Measurements from ENCODE around the gene COL9A1. TPM values are rescaled to one million over a fixed set of nuclear protein-coding genes. Genes with fewer than 3 reads are reported as not detected.

COL9A1 gene
- total and polyA plus RNA-seq, 2 of the 4 experiments (the other 2 are of a cell fraction) = not detected

DNA sequence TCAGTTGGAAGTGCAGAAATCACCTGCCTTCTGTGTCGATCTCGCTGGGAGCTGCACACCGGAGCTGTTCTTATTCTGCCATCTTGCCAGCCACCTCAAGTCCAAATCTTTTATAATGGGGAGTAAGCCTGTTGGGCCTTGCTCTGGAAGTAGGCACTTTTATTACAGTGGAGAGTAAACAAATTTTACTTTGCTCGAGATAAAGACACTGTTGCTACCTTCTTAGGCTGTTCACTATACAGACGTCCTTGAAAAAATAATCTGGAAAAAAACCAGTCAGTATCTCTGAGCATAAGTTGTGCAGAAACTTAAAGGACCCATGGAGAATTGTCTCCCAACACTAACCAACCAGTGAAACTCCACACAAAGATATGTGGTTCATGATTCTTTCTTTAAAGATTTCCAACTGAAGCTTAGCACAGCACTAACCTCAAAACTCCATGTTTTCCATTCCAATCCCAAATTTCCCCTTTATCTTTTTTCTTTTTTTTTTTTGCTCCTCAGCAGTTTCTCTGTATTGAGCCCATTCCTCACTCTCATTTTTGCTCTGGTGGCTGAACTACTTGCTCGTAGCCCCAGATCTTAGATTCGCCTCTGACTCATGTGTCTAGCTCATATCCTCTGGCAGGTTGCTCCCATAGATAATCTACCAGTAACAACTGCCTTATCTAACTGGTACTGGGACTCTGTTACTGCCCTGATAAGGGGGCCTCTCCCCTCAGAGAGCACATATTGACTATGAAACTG is 34.3 kb upstream of the COL9A1 start:
- Histone ChIP-seq H3K27ac (ENCODE audit: insufficient read depth, low read length) (no peak overlapping the region), H2AK5ac (ENCODE audit: low read depth, low read length) (no peak overlapping the region), H3K4me2 (ENCODE audit: low read depth, low read length) (no peak overlapping the region), H3K23ac (ENCODE audit: low read depth, low read length) (no peak overlapping the region), H3K9me1 (ENCODE audit: insufficient read depth, low read length) (no peaks in the 10 kb centered on the region), H3K4me1 (ENCODE audit: control insufficient read depth, insufficient read depth, low read length) (no peaks in the 10 kb centered on the region), H3K56ac (ENCODE audit: extremely low read depth, insufficient read depth, low read length) (no peak overlapping the region), H3K14ac (replicated peaks; ENCODE audit: low read depth, low read length) (no peak overlapping the region), H3K9me3 (ENCODE audit: control insufficient read depth, insufficient read depth, low read length) (no peaks in the 10 kb centered on the region), H2BK15ac (ENCODE audit: low read depth, low read length) (no peak overlapping the region), H3K4me3 (ENCODE audit: insufficient read depth, low read depth, low read length) (no peak overlapping the region), H2AFZ (replicated peaks; ENCODE audit: low read length, poor library complexity) (no peak overlapping the region), H3K36me3 (ENCODE audit: control insufficient read depth, insufficient read depth, low read length) (no peaks in the 10 kb centered on the region), H2AK9ac (replicated peaks; ENCODE audit: low read depth, low read length, poor library complexity) (no peak overlapping the region), H3K9ac (ENCODE audit: low read depth, low read length) (no peak overlapping the region), H2BK20ac (ENCODE audit: low read depth, low read length) (no peak overlapping the region), H3K79me1 (ENCODE audit: low read depth in 1 of 2, low read length in 2 of 2) (no peaks in the 10 kb centered on the region), H3K18ac (ENCODE audit: low read depth, low read length) (no peak overlapping the region), H4K8ac (ENCODE audit: low read depth in 2 of 2, low read length in 2 of 2) (no peak overlapping the region), H4K91ac (ENCODE audit: insufficient read depth, low read depth, low read length) (no peak overlapping the region), H2BK120ac (ENCODE audit: low read depth, low read length) (no peak overlapping the region), H3K27me3 (ENCODE audit: control insufficient read depth, insufficient read depth, low read length) (no peaks in the 10 kb centered on the region), H2BK5ac (ENCODE audit: low read depth, low read length, poor library complexity, severe bottlenecking) (no peak overlapping the region), H4K20me1 (ENCODE audit: insufficient read depth, low read length) (no peaks in the 10 kb centered on the region), H4K5ac (ENCODE audit: low read depth, low read length) (no peak overlapping the region), H3K4ac (ENCODE audit: low read depth, low read length) (no peak overlapping the region)
- no peak for ATAC-seq (ENCODE audit: low read depth)
- dilution Hi-C loops (cut with HindIII; ENCODE audit: low sequenced_read_pairs, unreplicated experiment) = no loop called here
- 60% methylated on average over 1 of the region's 7 CpGs; no CpG with 5 or more reads in 1 of the 2 experiments for WGBS, 2 experiments (ENCODE audit: extremely low coverage in 2 of 2, insufficient read length in 1 of 2)
- POLR2A ChIA-PET (ENCODE audit: unreplicated experiment) = no interaction called here
- in situ Hi-C loops (cut with MboI; ENCODE audit: low sequenced_read_pairs) = no loop called here
- no peak for DNase-seq
- BruUV-seq (replicated peaks) = no TSS peak
- CTCF ChIA-PET = no interaction called here
- intact Hi-C loops (cut with micrococcal nuclease) = no loop called here
- TF ChIP-seq POLR2A (IDR thresholded peaks at IDR 0.05; ENCODE audit: low read depth, low read length) (no peak), RCOR1 (IDR thresholded peaks at IDR 0.05; ENCODE audit: insufficient replicate concordance, low read length) (no peak), SMC3 (IDR thresholded peaks at IDR 0.05; ENCODE audit: low read depth, low read length) (no peak), CEBPB (IDR thresholded peaks at IDR 0.05; ENCODE audit: low read depth, low read length) (no peak), NFE2L2 (IDR thresholded peaks at IDR 0.05; ENCODE audit: low read depth, low read length) (no peak), FOS (IDR thresholded peaks at IDR 0.05; ENCODE audit: low read depth, low read length) (no peak), MXI1 (IDR thresholded peaks at IDR 0.05; ENCODE audit: borderline replicate concordance, low read depth, low read length) (no peak), MAZ (IDR thresholded peaks at IDR 0.05; ENCODE audit: borderline replicate concordance, low read depth, low read length) (no peak), MAFK (IDR thresholded peaks at IDR 0.05; ENCODE audit: low read depth, low read length) (no peak), RFX5 (IDR thresholded peaks at IDR 0.05; ENCODE audit: low read depth, low read length) (no peak)
- TF ChIP-seq, protein P1, sequence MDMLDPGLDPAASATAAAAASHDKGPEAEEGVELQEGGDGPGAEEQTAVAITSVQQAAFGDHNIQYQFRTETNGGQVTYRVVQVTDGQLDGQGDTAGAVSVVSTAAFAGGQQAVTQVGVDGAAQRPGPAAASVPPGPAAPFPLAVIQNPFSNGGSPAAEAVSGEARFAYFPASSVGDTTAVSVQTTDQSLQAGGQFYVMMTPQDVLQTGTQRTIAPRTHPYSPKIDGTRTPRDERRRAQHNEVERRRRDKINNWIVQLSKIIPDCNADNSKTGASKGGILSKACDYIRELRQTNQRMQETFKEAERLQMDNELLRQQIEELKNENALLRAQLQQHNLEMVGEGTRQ (IDR thresholded peaks at IDR 0.05; ENCODE audit: low read depth, low read length) = no peak
- TF ChIP-seq, protein P2, sequence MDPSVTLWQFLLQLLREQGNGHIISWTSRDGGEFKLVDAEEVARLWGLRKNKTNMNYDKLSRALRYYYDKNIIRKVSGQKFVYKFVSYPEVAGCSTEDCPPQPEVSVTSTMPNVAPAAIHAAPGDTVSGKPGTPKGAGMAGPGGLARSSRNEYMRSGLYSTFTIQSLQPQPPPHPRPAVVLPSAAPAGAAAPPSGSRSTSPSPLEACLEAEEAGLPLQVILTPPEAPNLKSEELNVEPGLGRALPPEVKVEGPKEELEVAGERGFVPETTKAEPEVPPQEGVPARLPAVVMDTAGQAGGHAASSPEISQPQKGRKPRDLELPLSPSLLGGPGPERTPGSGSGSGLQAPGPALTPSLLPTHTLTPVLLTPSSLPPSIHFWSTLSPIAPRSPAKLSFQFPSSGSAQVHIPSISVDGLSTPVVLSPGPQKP (IDR thresholded peaks at IDR 0.05; ENCODE audit: borderline replicate concordance, low read depth, low read length) = no peak
